ENCODE data around the gene TMEM250. TPM values are rescaled to one million over a fixed set of nuclear protein-coding genes. Genes with fewer than 3 reads are reported as not detected.
A peak's percentile ranks its signal among the peaks of the same experiment; 100 is the strongest.

Gene TMEM250
- total and polyA plus RNA-seq, 9 of the 15 experiments (the other 6 are each of a cell fraction or from before 2014, with no cell fraction given): 0.32 to 44.6 (median 12.2) TPM

DNA sequence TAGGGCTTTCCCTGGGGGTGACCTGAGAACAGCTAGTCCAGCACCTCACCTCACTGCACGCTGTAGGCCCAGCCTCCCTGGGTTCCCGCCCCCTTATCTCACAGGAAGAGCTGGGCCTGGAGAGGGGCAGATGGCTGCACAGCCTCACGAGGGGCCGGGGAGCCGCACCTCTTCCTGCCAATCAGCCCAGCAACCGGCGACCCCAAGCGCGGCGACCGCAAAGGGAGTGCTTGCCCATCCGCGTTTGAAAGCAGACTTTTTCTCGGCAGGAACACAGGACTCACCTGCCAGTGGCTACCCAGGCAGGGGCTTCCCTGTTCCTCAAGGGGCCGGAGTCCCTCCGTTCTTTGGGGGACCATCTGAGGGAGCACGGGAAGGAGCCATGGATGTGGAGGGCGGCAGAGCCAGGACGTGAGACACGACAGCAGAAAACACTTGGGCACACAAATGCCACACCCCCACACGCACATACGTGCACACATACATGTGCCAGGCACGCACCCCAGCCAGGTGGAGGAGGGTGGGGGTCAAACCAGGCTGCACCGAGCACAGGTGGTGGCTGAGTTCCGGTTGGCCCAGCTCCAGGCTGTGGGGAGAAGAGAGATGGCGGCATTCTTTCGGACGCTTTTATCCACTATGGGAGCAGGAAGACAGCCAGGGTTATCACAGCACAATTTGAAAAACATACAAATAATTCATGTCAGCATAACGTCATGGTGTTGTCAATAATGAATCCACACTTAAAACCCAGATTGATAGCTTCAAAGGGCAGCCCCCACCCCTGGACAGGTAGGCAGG, 11.3 kb downstream of the TMEM250 start (continued):
- TF ChIP-seq SMARCA4 (IDR thresholded peaks at IDR 0.05) (0 out of 2 replicates have a peak, but pooled peaks have one; percentile 19), E2F6 (IDR thresholded peaks at IDR 0.05; ENCODE audit: borderline replicate concordance in 1 of 2, extremely low read depth in 1 of 2, insufficient read depth in 1 of 2, insufficient read length in 1 of 2, low read depth in 1 of 2, low read length in 1 of 2, poor library complexity in 1 of 2, severe bottlenecking in 1 of 2) (peak; percentile 75 to 91), TCF3 (CRISPR knock-in tag; IDR thresholded peaks at IDR 0.05) (peak; percentile 64), RNF2 (IDR thresholded peaks at IDR 0.05) (peak; percentile 46; the same call in 1 of the 2 replicates), ZSCAN29 (IDR thresholded peaks at IDR 0.05) (no peak), ETV5 (CRISPR knock-in tag; IDR thresholded peaks at IDR 0.05; ENCODE audit: low read depth) (peak; percentile 28; the same call in 1 of the 2 replicates), KLF6 (CRISPR knock-in tag; IDR thresholded peaks at IDR 0.05; ENCODE audit: borderline replicate concordance) (peak; percentile 34; the same call in 1 of the 2 replicates), SMAD4 (CRISPR knock-in tag; conservative IDR thresholded peaks at IDR 0.05) (peak; percentile 44), EP300 (IDR thresholded peaks at IDR 0.05; ENCODE audit: low read length) (peak; percentile 29; the same call in 1 of the 2 replicates), TBP (optimal IDR thresholded peaks at IDR 0.05; ENCODE audit: low read depth, low read length) (peak; percentile 49), PHF20 (IDR thresholded peaks at IDR 0.05; ENCODE audit: partially characterized antibody) (peak; percentile 51), NFRKB (IDR thresholded peaks at IDR 0.05; ENCODE audit: low read depth) (peak; percentile 77), MAZ (CRISPR knock-in tag; conservative IDR thresholded peaks at IDR 0.05 in 1 of 2, IDR thresholded peaks at IDR 0.05 in 1 of 2) (peak in 1 of 2 experiments; percentile 39; a peak in 2 of 4 replicates), TAF1 (IDR thresholded peaks at IDR 0.05; ENCODE audit: control insufficient read depth, extremely low read depth, insufficient read depth, low read length, severe bottlenecking) (peak; percentile 36), E2F3 (CRISPR knock-in tag; IDR thresholded peaks at IDR 0.05) (0 out of 2 replicates have a peak, but pooled peaks have one; percentile 33), MYBL2 (IDR thresholded peaks at IDR 0.05; ENCODE audit: low read depth) (no peak), MYBL2 (CRISPR knock-in tag; IDR thresholded peaks at IDR 0.05; ENCODE audit: borderline replicate concordance) (no peak), KHSRP (IDR thresholded peaks at IDR 0.05) (no peak), ETS1 (conservative IDR thresholded peaks at IDR 0.05; ENCODE audit: control insufficient read depth, low read depth, low read length) (0 out of 2 replicates have a peak, but pooled peaks have one; percentile 42)
- TF ChIP-seq, protein P1, sequence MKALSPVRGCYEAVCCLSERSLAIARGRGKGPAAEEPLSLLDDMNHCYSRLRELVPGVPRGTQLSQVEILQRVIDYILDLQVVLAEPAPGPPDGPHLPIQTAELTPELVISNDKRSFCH (CRISPR knock-in tag; IDR thresholded peaks at IDR 0.05): no peak
- TF ChIP-seq, protein P1 (tag; IDR thresholded peaks at IDR 0.05): peak; percentile 74; the same call in 1 of the 2 replicates
- TF ChIP-seq, protein P2, sequence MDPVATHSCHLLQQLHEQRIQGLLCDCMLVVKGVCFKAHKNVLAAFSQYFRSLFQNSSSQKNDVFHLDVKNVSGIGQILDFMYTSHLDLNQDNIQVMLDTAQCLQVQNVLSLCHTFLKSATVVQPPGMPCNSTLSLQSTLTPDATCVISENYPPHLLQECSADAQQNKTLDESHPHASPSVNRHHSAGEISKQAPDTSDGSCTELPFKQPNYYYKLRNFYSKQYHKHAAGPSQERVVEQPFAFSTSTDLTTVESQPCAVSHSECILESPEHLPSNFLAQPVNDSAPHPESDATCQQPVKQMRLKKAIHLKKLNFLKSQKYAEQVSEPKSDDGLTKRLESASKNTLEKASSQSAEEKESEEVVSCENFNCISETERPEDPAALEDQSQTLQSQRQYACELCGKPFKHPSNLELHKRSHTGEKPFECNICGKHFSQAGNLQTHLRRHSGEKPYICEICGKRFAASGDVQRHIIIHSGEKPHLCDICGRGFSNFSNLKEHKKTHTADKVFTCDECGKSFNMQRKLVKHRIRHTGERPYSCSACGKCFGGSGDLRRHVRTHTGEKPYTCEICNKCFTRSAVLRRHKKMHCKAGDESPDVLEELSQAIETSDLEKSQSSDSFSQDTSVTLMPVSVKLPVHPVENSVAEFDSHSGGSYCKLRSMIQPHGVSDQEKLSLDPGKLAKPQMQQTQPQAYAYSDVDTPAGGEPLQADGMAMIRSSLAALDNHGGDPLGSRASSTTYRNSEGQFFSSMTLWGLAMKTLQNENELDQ (CRISPR knock-in tag; IDR thresholded peaks at IDR 0.05; ENCODE audit: borderline replicate concordance): 0 out of 2 replicates have a peak, but pooled peaks have one; percentile 47
